GM12878 (cell line): ENCODE measurements around the gene RSPH1. TPM values are rescaled to one million over a fixed set of nuclear protein-coding genes. Genes with fewer than 3 reads are reported as not detected.

Experiments
- ATAC-seq: fragments of 200-7000 bp; cut with Tn5 transposase; 3 replicates; pipeline ENCODE4 v1.9.1; 2020; ENCODE audit warnings: mild to moderate bottlenecking, moderate library complexity
- BruUV-seq: library from RNA; stranded (reverse); fragments of 400-500 nt; replicated peaks from 2 replicates; lab custom pipeline; 2021; lab: Mats Ljungman, UMichigan
- CTCF ChIA-PET: fragments of 300-600 bp; sonication (Branson Sonifier 250); formaldehyde crosslinking; extraction: SDS; loops from one replicate; lab custom pipeline; 2021; ENCODE audit warnings: inconsistent platforms; lab: Yijun Ruan, JAX
- POLR2A ChIA-PET: fragments of 350-600 bp; formaldehyde crosslinking; extraction: SDS; loops from one replicate; lab custom pipeline; 2021; ENCODE audit warnings: inconsistent platforms; lab: Charles Lee
- RAD21 ChIA-PET: fragments of 300-600 bp; sonication (Branson Sonifier 250); formaldehyde crosslinking; loops from one replicate; lab custom pipeline; 2023; ENCODE audit warnings: antibody characterized with exemption; ENCODE audit not compliant: unreplicated experiment; lab: Charles Lee
- SMC1A ChIA-PET: fragments of 300-600 bp; sonication (Branson Sonifier 250); formaldehyde crosslinking; loops from one replicate; lab custom pipeline; 2023; ENCODE audit not compliant: unreplicated experiment, uncharacterized antibody; lab: Charles Lee
- DNase-seq: peaks from one replicate; pipeline ENCODE4 v3.0.0-alpha.2; 2011; ENCODE audit warnings: low read depth, low spot score
- FAIRE-seq: peaks from 3 replicates; lab custom pipeline; 2011; peaks lifted over from hg19 to GRCh38; lab: Jason Lieb, UNC
- H2AFZ ChIP-seq: 2 replicates; pipeline ENCODE4 v1.6.0; 2011; ENCODE audit warnings: low read depth, low read length, control low read depth; ENCODE audit not compliant: control insufficient read depth
- H3K27ac ChIP-seq: 2 replicates; pipeline ENCODE4 v1.5.1; 2011; ENCODE audit warnings: control low read depth; ENCODE audit not compliant: control insufficient read depth, insufficient read depth
- H3K27me3 ChIP-seq, 2 experiments: replicated peaks in 1 of 2; 2 replicates each; pipeline versions ENCODE4 v1.6.0 to v1.6.1; 2011; ENCODE audit warnings: low read length in 1 of 2; ENCODE audit not compliant: control insufficient read depth in 2 of 2, insufficient read depth in 2 of 2
- H3K36me3 ChIP-seq, 2 experiments: 2 replicates each; pipeline ENCODE4 v1.5.1; 2011; ENCODE audit warnings: low read length in 1 of 2; ENCODE audit not compliant: control insufficient read depth in 2 of 2, insufficient read depth in 2 of 2
- H3K4me1 ChIP-seq: 2 replicates; pipeline ENCODE4 v1.6.1; 2011; ENCODE audit warnings: mild to moderate bottlenecking, low read length, moderate library complexity, mixed read lengths; ENCODE audit not compliant: control insufficient read depth, insufficient read depth
- H3K4me2 ChIP-seq: 2 replicates; pipeline ENCODE4 v1.6.0; 2011; ENCODE audit warnings: control low read depth; ENCODE audit not compliant: control insufficient read depth, insufficient read depth
- H3K4me3 ChIP-seq: fragments of 200-600 bp; sonication (generic); 2 replicates; pipeline ENCODE4 v1.5.1; 2016
- H3K79me2 ChIP-seq: 2 replicates; pipeline ENCODE4 v1.6.0; 2011; ENCODE audit warnings: low read length; ENCODE audit not compliant: control insufficient read depth, insufficient read depth
- H3K9ac ChIP-seq: 2 replicates; pipeline ENCODE4 v1.8.0; 2011; ENCODE audit warnings: low read length, control low read depth, mixed read lengths; ENCODE audit not compliant: control insufficient read depth, insufficient read depth
- H3K9me3 ChIP-seq: replicated peaks from 3 replicates; pipeline ENCODE4 v1.5.1; 2011; ENCODE audit warnings: mild to moderate bottlenecking, low read length; ENCODE audit not compliant: control insufficient read depth, insufficient read depth
- H4K20me1 ChIP-seq: 2 replicates; pipeline ENCODE4 v1.6.0; 2011; ENCODE audit not compliant: control insufficient read depth, insufficient read depth
- ASH2L ChIP-seq: fragments of 300-600, 200-600 bp; sonication (generic); IDR thresholded peaks from 2 replicates; pipeline ENCODE4 v1.6.1; 2017; ENCODE audit warnings: low read depth, mild to moderate bottlenecking, borderline replicate concordance
- CHD1 ChIP-seq: IDR thresholded peaks from 2 replicates; pipeline ENCODE4 v1.6.1; 2012; ENCODE audit warnings: low read depth, low read length, improper control_type of control experiment
- EP300 ChIP-seq, 2 experiments: fragments of 150-350 bp in 1 of 2; IDR thresholded peaks; 2 replicates each; pipeline ENCODE4 v1.6.1; 2011 to 2012; ENCODE audit warnings: low read depth in 2 of 2, low read length in 2 of 2, borderline replicate concordance in 1 of 2, improper control_type of control experiment in 1 of 2, inconsistent platforms in 1 of 2; ENCODE audit not compliant: control insufficient read depth in 1 of 2
- KAT2A ChIP-seq: conservative IDR thresholded peaks from 2 replicates; pipeline ENCODE4 v1.6.1; 2011; ENCODE audit warnings: low read depth, low read length; ENCODE audit not compliant: control insufficient read depth
- NBN ChIP-seq: fragments of 450-650 bp; IDR thresholded peaks from 2 replicates; pipeline ENCODE4 v1.6.1; 2016
- POU2F2 ChIP-seq: IDR thresholded peaks from 3 replicates; pipeline ENCODE4 v1.6.1; 2011; ENCODE audit warnings: low read depth, mild to moderate bottlenecking, low read length, borderline replicate concordance
- SMARCA5 ChIP-seq: fragments of 450-650 bp; IDR thresholded peaks from 2 replicates; pipeline ENCODE4 v1.6.1; 2017; ENCODE audit warnings: mild to moderate bottlenecking
- TCF12 ChIP-seq: IDR thresholded peaks from 2 replicates; pipeline ENCODE4 v1.6.1; 2011; ENCODE audit warnings: low read depth, mild to moderate bottlenecking, low read length
- YBX1 ChIP-seq: fragments of 450-650 bp; IDR thresholded peaks from 2 replicates; pipeline ENCODE4 v1.6.1; 2016; ENCODE audit warnings: antibody characterized with exemption
- WGBS: methylation state at CpG from one replicate; pipeline ENCODE4 v1.1.6; 2016; ENCODE audit warnings: low lambda C conversion rate; ENCODE audit not compliant: insufficient replicate concordance, insufficient coverage; ENCODE audit errors: missing lambda C conversion rate; 5-methylcytosine and 5-hydroxymethylcytosine counted together
- in situ Hi-C: fragments of 300-500 bp; cut with MboI; formaldehyde crosslinking; loops from 9 replicates; pipeline ENCODE4 v1.14.3; 2018; ENCODE audit warnings: mixed read lengths
- intact Hi-C: fragments of 100-400 bp; cut with micrococcal nuclease; formaldehyde crosslinking; loops from one replicate; pipeline ENCODE4 v1.14.2; 2022; ENCODE audit not compliant: unreplicated experiment
- polyA plus RNA-seq, 11 experiments: library from polyadenylated mRNA; depleted of rRNA in 4 of 11; unstranded in 6 of 11; stranded (reverse) in 5 of 11; fragments of >200 nt; fragmentation: Nextera tagmentation in 4 of 11; fragmentation: Illumina TruSeq in 1 of 11; extraction: Ambion mirVana in 4 of 11; extraction: Trizol in 1 of 11; gene quantifications; 1 replicate in 1 of 11; 2 replicates in 10 of 11; pipeline versions ENCODE4 v1.2.1 to v1.2.3, GENCODE V29; 2011 to 2016; ENCODE audit warnings: inconsistent platforms in 2 of 11, missing spikeins in 2 of 11, low read depth in 1 of 11
- total RNA-seq, 4 experiments: library from RNA; depleted of rRNA in 3 of 4; stranded (reverse); fragments of >200 nt in 3 of 4; fragmentation: Illumina TruSeq in 1 of 4; extraction: Trizol in 1 of 4; gene quantifications; 2 replicates each; pipeline versions ENCODE4 v1.2.1 to v1.2.3, GENCODE V29; 2013 to 2021
- TF ChIP-seq, protein P1 (sequence below): IDR thresholded peaks from 2 replicates; pipeline ENCODE4 v1.6.1; 2011; ENCODE audit warnings: mild to moderate bottlenecking, low read depth, low read length, moderate library complexity; ENCODE audit not compliant: insufficient replicate concordance
- TF ChIP-seq, protein P2 (sequence below): fragments of 450-650 bp; IDR thresholded peaks from 2 replicates; pipeline ENCODE4 v1.6.1; 2017; ENCODE audit warnings: low read depth, mild to moderate bottlenecking, moderate library complexity

Gene RSPH1
- total and polyA plus RNA-seq, 10 of the 15 experiments (the other 5 are each of a cell fraction or from before 2014, with no cell fraction given), result 0.11 to 1.4 (median 0.38) TPM

DNA sequence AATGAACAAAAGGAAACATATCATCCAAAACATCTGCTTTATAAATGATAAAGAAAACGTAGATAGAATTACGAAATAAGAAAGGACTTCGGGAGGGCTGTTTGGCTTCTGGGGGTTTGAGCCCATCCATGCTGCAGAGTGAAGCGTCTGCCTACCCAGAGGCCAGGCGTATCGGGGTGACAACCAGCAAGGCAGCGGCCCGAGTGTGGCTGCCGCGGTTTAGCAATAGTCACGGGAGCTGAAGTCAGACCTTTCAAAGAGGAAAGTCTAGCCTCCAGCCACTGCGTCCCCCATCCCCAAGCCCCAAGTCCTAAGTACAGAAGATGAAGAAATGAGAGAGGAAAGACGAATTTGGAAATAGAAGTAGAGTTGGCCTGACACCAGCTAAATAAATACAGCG, 26.2 kb upstream of the RSPH1 start:
- Histone ChIP-seq H3K79me2 (peaks cover 2% of the 10 kb centered on the region; the same call in 1 of the 2 replicates), H3K27me3 (no peaks in the 10 kb centered on the region), H4K20me1 (no peaks in the 10 kb centered on the region), H3K4me3 (no peak overlapping the region), H3K36me3 (peaks cover 5 to 30% of the 10 kb centered on the region in 2 experiments), H3K4me1 (peaks cover 35% of the 10 kb centered on the region), H2AFZ (no peak overlapping the region), H3K27ac (no peak overlapping the region; the same call in 1 of the 2 replicates), H3K4me2 (no peak overlapping the region; the same call in 1 of the 2 replicates), H3K9me3 (no peaks in the 10 kb centered on the region), H3K9ac (no peak overlapping the region)
- ChIA-PET SMC1A (interaction anchor here (2.9 to 10.8 kb wide), 3 partner anchors 7 to 44 kb away, joined by 13 to 132 read pairs (median 50); partner anchors contain the start of gene SLC37A1), RAD21 (interaction anchor here (2.3 to 7.2 kb wide), 3 partner anchors 11 to 46 kb away, joined by 10 to 87 read pairs (median 58); no protein-coding TSS in a partner anchor), CTCF (interaction anchor here (6.9 kb wide), 1 partner anchor 14 kb away, joined by 65 read pairs; no protein-coding TSS in a partner anchor), POLR2A (interaction anchor here (0.9 to 6.7 kb wide), 3 partner anchors 14 to 55 kb away, joined by 3 to 71 read pairs (median 4); no protein-coding TSS in a partner anchor)
- no peak for DNase-seq
- ATAC-seq, result no peak
- WGBS, result 95% methylated on average over 14 of the region's 14 CpGs
- TF ChIP-seq, protein P1, sequence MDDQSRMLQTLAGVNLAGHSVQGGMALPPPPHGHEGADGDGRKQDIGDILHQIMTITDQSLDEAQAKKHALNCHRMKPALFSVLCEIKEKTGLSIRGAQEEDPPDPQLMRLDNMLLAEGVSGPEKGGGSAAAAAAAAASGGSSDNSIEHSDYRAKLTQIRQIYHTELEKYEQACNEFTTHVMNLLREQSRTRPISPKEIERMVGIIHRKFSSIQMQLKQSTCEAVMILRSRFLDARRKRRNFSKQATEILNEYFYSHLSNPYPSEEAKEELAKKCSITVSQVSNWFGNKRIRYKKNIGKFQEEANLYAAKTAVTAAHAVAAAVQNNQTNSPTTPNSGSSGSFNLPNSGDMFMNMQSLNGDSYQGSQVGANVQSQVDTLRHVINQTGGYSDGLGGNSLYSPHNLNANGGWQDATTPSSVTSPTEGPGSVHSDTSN, result no peak
- no peak for TF ChIP-seq KAT2A
- TF ChIP-seq, protein P2, sequence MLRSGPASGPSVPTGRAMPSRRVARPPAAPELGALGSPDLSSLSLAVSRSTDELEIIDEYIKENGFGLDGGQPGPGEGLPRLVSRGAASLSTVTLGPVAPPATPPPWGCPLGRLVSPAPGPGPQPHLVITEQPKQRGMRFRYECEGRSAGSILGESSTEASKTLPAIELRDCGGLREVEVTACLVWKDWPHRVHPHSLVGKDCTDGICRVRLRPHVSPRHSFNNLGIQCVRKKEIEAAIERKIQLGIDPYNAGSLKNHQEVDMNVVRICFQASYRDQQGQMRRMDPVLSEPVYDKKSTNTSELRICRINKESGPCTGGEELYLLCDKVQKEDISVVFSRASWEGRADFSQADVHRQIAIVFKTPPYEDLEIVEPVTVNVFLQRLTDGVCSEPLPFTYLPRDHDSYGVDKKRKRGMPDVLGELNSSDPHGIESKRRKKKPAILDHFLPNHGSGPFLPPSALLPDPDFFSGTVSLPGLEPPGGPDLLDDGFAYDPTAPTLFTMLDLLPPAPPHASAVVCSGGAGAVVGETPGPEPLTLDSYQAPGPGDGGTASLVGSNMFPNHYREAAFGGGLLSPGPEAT, result no peak
- TF ChIP-seq POU2F2, result no peak
- no peak for TF ChIP-seq EP300 (IDR thresholded peaks at IDR 0.05; ENCODE audit: borderline replicate concordance in 1 of 2, control insufficient read depth in 1 of 2, low read depth in 2 of 2, low read length in 2 of 2)
- TF ChIP-seq ASH2L, result no peak
- TF ChIP-seq TCF12, result no peak
- TF ChIP-seq YBX1, result no peak
- no peak for TF ChIP-seq SMARCA5
- no peak for TF ChIP-seq CHD1
- TF ChIP-seq NBN, result no peak
- no peak for FAIRE-seq
- no TSS peak for BruUV-seq
- in situ Hi-C loops, result no loop called here
- intact Hi-C loops, result no loop called here
